NCI-H2227 (cell line): ENCODE data around the gene TERB2.
"Not testable (repeated sequence)": the region's sequence is repeated elsewhere in the genome, so short reads cannot be mapped to it uniquely, and the experiment has no call there.

ENCODE experiments used
- DNase-seq: peaks from one replicate; lab custom pipeline; 2025; ENCODE audit not compliant: unreplicated experiment; lab: John Stamatoyannopoulos, UW

The TERB2 gene

GRCh38 chr15:44956388-44956787 lies at the start of gene TERB2:
Gene TERB2, plus strand, starts transcription at chr15:44956687. Its CDS starts 32 bp downstream, at chr15:44956719.
- DNase-seq: no peak

GRCh38 chr15:44909423-44909822 lies 47.1 kb upstream of the TERB2 start:
- DNase-seq: no peak

- DNase-seq: no peak
Observed at GRCh38 chr15:44910981-44911625, 45.4 kb upstream of the TERB2 start.

- DNase-seq: not testable (repeated sequence)
Observed at GRCh38 chr15:44912186-44912585, 44.3 kb upstream of the TERB2 start.

- not testable (repeated sequence) for DNase-seq
Observed at GRCh38 chr15:44912974-44913448, 43.5 kb upstream of the TERB2 start.

GRCh38 chr15:44918136-44918535 lies 38.4 kb upstream of the TERB2 start:
- DNase-seq: no peak

GRCh38 chr15:44928658-44929057 lies 27.8 kb upstream of the TERB2 start:
- DNase-seq: not testable (repeated sequence)

GRCh38 chr15:44930283-44930682 lies 26.2 kb upstream of the TERB2 start:
- not testable (repeated sequence) for DNase-seq

GRCh38 chr15:44958302-44958701 lies 1.8 kb downstream of the TERB2 start:
- not testable (repeated sequence) for DNase-seq

- DNase-seq: no peak
Observed at GRCh38 chr15:44968475-44968874, 12.0 kb downstream of the TERB2 start.

- no peak for DNase-seq
Observed at GRCh38 chr15:44971036-44971435, 14.5 kb downstream of the TERB2 start.

GRCh38 chr15:44976183-44976582 lies 19.7 kb downstream of the TERB2 start:
- not testable (repeated sequence) for DNase-seq

- DNase-seq: not testable (repeated sequence)
Observed at GRCh38 chr15:44977781-44978180, 21.3 kb downstream of the TERB2 start.

GRCh38 chr15:44979617-44980339 lies 23.3 kb downstream of the TERB2 start:
- DNase-seq: not testable (repeated sequence)

GRCh38 chr15:44984144-44984543 lies 27.7 kb downstream of the TERB2 start:
- not testable (repeated sequence) for DNase-seq

- DNase-seq: not testable (repeated sequence)
Observed at GRCh38 chr15:44986346-44987055, 30.0 kb downstream of the TERB2 start.

- DNase-seq: not testable (repeated sequence)
Observed at GRCh38 chr15:44987711-44988110, 31.2 kb downstream of the TERB2 start.

GRCh38 chr15:44988184-44988869 lies 31.8 kb downstream of the TERB2 start:
- not testable (repeated sequence) for DNase-seq

- DNase-seq: not testable (repeated sequence)
Observed at GRCh38 chr15:44988870-44989219, 32.4 kb downstream of the TERB2 start.

- not testable (repeated sequence) for DNase-seq
Observed at GRCh38 chr15:44997632-44998031, 41.1 kb downstream of the TERB2 start.

- DNase-seq: no peak
Observed at GRCh38 chr15:44999105-44999504, 42.6 kb downstream of the TERB2 start.
